ENCODE results near the gene MLEC. TPM values are rescaled to one million over a fixed set of nuclear protein-coding genes. Genes with fewer than 3 reads are reported as not detected.
"Not testable (repeated sequence)": the region's sequence is repeated elsewhere in the genome, so short reads cannot be mapped to it uniquely, and the experiment has no call there.

MLEC gene
- total RNA-seq, 1 donor from 2014 or later, result 139 TPM

DNA sequence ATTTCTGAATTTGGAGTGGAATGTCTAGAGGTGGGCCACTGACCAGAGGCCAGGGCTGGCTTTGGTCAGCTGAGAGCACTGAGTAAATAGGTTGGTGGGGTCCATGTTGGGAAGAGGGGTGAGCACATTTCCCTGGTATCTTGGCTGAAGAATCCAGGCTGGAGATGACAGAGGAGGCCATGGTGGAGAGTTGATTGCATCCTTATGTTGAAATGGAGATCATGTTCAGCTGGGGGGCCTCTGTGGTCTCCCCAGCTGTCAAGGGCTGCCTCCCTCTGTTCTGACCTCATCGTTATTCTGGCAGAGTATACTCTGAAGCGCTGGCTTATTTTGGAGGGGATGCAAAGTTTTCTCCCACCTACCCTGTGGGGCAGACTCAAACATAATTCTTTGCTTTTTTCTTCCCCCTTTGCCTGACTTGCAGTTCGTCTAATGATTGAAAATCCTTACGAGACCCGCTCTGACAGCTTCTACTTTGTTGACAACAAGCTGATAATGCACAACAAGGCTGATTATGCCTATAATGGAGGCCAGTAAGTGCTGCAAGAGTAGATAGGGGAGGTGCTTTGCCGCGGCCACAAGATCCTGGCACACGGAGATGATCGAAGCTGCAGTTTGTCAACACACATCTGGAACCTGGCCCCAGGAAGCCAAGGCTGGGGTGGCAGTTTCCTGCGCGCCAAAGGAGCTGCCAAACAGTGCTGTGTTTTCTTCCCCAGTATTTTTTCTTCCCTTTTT lies 32.7 kb downstream of the MLEC start:
- intact Hi-C loops (cut with micrococcal nuclease), result loop anchor here (10.0 kb wide), 1 partner anchor 245 kb away; no protein-coding TSS in a partner anchor

DNA sequence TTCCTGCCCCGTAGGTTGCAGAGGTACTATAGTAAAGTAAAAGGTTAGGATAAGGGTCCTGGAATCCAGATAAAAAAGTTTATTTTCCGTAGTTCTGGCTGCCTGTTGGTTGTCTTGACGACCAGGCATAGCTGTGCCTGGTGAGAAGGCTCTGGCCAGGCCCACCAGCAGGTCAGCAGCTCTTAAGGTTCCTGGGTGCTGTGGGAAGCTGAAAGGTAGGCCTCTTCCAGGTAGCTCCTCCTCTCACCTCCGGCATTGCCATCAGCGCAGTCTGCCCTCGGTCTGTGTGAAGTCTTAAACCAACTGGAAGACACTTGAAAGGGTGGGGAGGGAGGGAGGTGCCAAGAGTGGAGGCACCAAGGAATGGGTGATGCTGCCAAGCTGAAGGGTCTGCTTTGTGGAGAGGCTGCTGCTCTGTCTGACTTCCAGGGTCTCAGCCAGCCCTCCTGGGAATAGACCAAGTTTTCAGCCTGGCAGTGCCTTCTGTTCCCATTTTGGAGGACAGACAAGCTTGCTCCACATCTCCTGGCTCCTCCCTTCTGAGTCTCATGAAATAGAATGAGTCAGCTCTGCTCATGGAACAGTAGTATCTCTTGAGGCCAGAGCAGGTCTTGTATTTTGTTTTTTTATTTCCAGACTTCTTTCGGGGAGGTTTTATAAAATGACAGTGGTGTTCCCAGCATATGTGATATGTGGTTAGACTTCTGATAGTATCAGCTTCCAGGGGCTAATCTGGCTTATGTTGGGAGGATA lies 33.5 kb downstream of the MLEC start:
- intact Hi-C loops (cut with micrococcal nuclease), result loop anchor here (10.0 kb wide), 1 partner anchor 244 kb away; no protein-coding TSS in a partner anchor

DNA sequence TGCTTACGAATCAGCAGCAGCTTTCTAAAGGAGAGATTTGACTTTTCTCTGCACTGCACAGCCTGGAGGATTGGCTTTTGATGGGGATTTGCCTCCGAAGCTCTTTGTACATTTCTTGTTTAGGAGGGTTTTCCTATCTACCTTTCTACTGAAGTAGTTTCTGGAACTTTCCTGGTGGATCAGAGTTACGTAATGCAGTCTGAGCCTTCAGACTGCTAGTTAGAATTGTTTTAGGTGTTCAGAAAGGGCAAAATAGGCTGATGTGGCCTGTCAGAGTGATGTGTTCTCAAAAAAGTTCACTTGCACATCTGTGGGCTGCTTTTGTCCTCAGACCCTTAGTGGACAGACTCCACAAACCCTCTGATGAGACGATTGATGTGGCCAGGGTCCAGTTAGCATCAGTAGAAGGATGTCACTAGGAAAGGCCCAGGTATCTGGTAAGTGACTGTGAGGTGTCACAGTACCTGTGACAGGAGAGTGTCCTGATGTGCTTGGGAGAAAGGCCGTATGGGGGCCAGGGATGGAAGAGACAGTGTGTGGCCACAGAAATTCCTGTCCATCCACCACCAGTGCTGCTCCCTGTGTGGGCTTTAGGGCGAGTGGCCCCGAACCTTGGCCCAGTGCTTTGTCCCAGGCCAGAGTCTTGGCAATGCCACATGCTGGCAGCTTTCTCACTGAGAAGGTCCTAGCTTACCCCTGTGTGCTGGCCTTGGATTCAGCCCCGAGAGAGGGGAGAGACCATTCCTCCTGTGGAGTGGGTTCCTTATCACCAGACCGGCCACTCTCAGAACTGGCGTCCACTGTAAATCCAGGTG lies 34.2 kb downstream of the MLEC start:
- intact Hi-C loops (cut with micrococcal nuclease), result loop anchor here (10.0 kb wide), 1 partner anchor 244 kb away; no protein-coding TSS in a partner anchor

DNA sequence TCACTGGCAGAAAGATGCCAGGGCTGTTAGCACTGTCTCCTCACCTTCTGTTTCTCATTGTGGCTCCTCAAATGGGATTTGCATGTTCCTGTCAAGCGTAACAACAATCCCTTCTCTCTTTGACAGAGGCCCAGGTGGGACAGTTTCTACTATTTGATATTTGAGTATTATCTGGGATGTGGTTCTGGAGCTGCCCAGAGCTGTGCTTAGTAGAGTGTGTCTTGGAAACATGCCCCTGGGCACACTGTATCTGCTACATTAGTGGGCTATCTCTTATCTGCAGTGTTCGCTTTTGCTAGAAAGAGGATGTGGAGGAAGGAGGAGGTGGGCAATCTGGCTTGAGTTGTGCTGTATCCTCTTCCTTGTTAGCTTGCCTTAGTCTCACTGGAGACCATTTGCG lies 34.9 kb downstream of the MLEC start:
- intact Hi-C loops (cut with micrococcal nuclease), result loop anchor here (10.0 kb wide), 1 partner anchor 243 kb away; no protein-coding TSS in a partner anchor

DNA sequence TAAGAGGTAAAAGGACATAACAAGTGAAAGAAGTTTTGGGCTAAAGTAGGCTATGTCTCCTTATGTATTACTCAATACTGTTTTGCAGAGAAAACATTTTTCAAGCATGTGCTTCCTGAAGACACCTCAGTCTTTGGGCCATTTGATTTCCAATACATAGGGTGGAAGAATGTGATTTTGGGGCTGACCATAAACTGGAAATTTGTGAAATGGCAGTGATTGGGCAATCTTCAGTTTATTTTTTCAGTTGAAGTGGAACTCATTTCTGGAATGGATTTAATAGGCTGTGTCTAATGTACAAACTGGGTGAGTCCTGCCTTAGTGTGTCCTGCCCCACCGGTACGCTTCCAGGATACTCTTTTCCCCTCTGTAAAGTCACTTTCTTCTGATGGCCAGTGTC lies 35.8 kb downstream of the MLEC start:
- intact Hi-C loops (cut with micrococcal nuclease), result loop anchor here (10.0 kb wide), 1 partner anchor 242 kb away; no protein-coding TSS in a partner anchor

DNA sequence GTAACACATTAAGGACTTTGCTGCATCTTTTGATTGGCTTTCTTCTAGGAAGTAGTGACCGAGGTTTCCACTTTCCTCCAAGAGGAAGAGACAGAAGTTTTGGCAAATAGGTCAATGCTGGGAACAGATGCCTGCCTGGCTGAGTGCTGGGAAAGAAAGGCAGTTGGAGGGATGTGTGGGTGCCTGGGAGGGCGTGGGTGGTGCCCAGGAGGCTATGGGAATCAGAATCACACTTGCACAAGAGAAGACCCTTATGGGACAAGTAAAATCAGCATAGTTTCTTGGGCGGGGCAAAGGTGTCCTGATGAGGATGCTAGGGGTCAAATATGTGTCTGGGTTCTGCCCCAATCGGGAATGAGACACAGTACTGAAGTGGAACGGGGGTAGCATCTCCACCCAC lies 37.8 kb downstream of the MLEC start:
- intact Hi-C loops (cut with micrococcal nuclease), result loop anchor here (1.0 to 10.0 kb wide), 4 partner anchors 14 to 240 kb away; partner anchors contain the start of genes POP5 and UNC119B

DNA sequence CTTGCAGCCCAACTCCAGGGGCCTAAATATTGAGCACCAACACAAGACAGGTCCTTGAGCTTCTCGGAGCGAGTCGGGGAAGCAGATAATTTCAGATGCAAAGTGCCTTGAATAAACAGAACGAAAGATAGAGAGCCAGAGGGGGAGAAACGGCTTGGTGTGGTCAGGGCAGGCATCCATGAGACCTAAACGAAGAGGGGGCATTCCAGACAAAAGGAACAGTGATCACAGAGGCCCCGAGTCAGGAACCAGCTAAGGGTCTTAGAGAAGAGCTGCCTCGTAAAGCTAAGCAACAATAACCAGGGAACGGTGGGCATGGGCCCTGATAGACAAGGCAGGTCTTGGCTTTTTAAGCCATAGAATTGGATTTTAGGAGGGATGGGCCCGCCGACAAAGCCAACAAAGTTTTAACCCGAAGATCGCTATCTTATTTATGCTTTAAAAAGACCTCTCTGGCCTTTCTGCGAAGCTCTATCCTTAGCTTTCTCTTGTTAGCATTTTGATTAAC lies 38.3 kb downstream of the MLEC start:
- intact Hi-C loops (cut with micrococcal nuclease), result loop anchor here (1.0 to 10.0 kb wide), 4 partner anchors 14 to 240 kb away; partner anchors contain the start of genes POP5 and UNC119B

DNA sequence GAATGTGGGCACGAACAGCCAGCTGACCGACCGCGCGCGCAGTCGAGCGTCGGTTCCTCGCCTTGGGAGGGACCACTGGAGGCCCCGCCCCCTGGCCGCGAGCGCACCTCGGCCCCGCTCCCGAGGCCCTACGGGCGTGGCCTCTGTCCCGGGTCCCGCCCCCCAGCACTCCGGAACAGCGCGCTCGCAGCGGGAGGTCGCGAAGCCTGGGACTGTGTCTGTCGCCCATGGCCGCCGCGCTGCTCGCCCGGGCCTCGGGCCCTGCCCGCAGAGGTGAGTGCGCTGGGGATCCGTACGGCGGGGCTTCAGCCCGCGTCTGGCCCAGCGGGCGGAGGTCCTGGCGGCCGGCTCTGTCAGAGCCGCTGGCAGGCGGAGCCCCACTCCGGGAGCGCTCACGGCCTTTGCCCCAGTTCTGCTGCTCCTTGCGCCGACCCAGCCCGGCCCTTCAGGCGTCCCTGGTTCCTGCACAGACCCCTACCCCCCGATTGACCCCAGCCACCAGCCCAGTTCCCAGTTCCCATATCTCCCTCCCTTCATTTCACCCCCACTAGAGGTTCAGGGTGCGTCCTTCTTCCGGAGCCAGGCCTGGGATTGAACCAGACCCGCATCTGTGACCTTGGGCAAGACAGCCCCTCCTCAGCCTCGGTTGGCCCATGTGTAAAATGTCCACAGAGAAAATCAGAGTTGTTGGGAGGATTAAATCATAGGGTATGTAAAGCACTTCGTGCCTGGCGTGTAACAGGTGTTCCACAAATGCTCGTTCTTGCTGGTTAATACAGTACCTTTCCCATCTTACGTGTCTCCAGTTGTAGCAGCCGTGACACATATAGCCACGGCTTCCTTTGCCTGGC lies 38.9 kb downstream of the MLEC start, which contains the start of gene ACADS:
TSS of gene ACADS (plus strand) at position 168 of the 851 bp plus-strand sequence. CDS start at position 228, 60 bp downstream.
- intact Hi-C loops (cut with micrococcal nuclease), result loop anchor here (1.0 to 10.0 kb wide), 4 partner anchors 15 to 239 kb away; partner anchors contain the start of genes POP5 and UNC119B

DNA sequence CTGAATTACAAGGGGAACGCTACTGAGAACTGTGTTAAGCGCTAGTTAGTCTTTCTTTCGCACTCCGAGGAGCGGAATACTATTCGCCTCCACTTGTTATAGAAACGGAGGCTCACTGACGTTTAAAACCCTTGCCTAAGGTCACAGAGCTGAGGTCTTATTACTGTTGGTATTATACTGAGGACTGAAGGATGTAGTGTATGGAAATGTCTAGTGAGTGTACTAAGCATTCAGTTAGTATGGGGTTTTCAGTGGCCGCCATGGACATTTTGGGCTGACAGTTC lies 39.5 kb downstream of the MLEC start:
- intact Hi-C loops (cut with micrococcal nuclease), result loop anchor here (5.0 to 10.0 kb wide), 2 partner anchors 144 to 238 kb away; partner anchors contain the start of gene POP5

DNA sequence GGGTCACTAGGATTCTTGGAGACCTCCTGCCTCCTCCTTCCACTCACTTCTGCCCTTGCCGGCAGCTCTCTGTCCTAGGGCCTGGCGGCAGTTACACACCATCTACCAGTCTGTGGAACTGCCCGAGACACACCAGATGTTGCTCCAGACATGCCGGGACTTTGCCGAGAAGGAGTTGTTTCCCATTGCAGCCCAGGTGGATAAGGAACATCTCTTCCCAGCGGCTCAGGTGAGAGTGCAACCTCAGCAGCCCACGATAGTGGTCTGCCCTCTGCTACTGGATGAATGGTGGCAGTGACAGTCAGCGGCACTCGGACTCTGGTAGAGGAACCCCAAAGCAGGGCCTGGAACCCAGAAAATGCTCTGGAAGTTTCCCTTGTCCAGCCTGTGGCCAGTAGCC lies 40.0 kb downstream of the MLEC start:
- intact Hi-C loops (cut with micrococcal nuclease), result loop anchor here (5.0 to 10.0 kb wide), 2 partner anchors 145 to 238 kb away; partner anchors contain the start of gene POP5

DNA sequence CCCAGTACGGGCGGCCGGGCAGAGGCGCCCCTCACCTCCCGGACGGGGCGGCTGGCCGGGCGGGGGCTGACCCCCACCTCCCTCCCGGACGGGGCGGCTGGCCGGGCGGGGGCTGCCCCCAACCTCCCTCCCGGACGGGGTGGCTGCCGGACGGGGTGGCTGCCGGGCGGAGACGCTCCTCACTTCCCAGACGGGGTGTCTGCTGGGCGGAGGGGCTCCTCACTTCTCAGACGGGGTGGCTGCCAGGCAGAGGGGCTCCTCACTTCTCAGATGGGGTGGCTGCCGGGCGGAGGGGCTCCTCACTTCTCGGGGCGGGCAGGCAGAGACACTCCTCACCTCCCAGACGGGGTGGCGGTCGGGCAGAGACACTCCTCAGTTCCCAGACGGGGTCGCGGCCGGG lies 45.2 kb downstream of the MLEC start:
- intact Hi-C loops (cut with micrococcal nuclease), result not testable (repeated sequence)

DNA sequence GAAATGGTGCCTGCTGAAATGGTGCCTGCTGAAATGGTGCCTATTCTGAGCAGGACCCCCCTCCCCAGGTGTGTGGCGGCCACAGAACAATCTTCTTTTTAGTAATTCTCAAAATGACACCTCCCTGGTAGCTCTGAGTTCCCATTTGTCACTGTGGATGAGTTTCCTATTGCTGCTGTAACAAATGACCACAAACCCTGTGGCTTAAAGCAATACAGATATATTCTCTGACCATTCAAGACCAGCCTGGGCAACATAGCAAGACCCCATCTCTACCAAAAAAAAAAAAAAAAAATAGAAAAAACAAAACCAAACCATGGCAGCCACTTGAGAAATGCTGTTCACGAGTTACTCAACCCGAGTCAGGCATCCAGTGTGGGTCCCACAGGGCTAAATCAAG lies 46.6 kb downstream of the MLEC start:
- intact Hi-C loops (cut with micrococcal nuclease), result no loop called here

DNA sequence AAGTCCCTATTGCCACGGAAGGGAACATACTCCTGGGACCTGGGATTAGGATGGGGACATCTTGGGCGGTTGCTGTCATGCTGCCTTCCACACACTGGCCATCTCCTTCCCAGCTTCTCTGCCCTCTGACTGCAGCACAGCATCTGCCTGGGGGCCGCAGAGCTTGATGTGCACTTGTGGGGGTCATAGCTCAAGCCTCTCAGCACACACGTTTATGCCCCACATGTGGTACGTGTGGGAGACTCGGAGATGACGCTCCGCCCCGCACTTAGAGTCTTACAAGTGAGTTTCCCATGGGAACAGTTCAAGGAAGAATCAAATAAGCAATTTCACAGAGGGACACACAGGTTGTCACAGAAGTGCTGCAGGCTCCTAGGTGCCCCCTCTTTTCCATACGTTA lies 47.3 kb downstream of the MLEC start:
- intact Hi-C loops (cut with micrococcal nuclease), result no loop called here

DNA sequence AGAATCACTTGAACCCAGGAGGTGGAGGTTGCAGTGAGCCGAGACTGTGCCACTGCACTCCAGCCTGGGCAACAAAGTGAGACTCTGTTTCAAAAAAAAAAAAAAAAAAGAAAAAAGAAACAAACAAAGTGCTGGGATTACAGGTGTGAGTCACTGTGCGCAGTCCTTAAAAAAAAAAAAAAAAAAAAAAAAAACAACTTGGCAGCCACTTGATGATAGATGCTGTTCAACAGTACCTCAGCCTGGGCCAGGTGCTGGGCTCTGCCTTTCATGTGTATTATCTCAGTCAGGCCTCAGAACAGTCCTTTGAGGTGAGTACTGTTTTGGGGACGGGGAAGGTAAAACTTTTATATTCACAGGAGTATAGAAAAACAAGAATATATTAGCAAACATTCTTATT lies 48.2 kb downstream of the MLEC start:
- intact Hi-C loops (cut with micrococcal nuclease), result no loop called here

DNA sequence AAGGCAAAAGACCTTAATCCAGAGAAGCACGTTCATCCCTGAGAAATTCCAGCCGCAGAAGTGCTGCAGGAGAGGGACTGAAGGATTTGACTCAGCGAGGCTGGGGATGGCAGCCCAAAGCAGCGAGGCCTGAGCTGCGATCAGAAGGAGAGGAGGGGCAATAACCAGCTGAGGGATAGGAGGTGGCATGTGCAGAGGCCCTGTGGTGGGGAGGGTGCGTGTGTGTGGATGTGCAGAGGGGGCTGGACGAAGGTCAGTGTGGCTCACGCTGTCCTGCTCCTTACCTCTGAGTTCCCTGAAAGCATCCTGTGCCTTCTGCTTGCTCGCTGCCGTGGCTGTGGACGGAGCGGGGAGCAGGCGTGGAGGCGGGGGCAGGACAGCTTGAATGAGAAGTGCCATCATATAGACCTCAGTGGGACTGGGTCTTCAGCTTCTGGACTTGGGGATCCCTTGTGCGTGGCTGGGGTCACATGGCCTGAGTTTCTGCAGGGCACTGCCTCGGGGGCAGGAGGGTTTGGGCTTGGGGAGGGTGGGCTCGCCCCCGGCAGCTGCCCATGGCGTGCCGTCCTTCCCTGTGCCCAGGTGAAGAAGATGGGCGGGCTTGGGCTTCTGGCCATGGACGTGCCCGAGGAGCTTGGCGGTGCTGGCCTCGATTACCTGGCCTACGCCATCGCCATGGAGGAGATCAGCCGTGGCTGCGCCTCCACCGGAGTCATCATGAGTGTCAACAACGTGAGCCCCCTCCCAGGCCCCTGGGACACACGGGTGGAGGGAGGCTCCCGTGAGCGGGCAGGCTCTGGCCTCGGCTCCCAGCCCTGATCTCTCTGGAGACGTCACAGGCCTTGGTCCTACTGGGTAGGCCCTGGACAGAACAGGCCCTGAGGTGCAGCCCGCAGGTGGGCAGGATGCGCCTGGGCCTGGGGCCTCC lies 49.7 kb downstream of the MLEC start:
- intact Hi-C loops (cut with micrococcal nuclease), result no loop called here

DNA sequence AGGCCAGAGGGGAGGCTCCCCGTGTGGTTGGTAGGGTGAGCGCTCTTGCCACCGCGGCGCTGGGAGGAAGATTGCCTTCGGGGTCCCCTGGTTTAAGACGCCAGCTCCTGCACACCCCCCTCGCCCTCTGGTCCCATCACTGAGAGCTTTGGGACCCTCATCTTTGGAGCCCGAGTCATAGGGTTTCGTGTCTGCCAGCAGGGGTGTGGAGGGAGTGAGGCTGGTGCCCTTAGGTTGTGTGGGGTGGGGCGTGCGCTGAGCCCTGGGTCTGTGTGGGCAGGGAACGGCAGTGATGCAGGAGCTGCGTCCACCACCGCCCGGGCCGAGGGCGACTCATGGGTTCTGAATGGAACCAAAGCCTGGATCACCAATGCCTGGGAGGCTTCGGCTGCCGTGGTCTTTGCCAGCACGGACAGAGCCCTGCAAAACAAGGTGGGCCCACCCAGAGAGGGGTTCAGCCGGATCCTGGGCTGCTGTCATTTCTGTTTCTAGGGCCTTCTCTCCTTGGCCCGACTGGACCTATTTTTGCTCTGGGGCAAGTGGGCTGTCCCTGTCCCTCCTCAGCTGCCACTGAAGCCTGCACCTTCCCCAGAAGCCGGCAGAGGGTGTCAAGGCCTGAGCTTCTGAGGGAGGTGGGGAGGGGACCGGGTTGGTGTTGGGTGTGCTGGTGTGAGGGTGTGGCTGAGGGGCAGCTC lies 50.8 kb downstream of the MLEC start:
- intact Hi-C loops (cut with micrococcal nuclease), result no loop called here

DNA sequence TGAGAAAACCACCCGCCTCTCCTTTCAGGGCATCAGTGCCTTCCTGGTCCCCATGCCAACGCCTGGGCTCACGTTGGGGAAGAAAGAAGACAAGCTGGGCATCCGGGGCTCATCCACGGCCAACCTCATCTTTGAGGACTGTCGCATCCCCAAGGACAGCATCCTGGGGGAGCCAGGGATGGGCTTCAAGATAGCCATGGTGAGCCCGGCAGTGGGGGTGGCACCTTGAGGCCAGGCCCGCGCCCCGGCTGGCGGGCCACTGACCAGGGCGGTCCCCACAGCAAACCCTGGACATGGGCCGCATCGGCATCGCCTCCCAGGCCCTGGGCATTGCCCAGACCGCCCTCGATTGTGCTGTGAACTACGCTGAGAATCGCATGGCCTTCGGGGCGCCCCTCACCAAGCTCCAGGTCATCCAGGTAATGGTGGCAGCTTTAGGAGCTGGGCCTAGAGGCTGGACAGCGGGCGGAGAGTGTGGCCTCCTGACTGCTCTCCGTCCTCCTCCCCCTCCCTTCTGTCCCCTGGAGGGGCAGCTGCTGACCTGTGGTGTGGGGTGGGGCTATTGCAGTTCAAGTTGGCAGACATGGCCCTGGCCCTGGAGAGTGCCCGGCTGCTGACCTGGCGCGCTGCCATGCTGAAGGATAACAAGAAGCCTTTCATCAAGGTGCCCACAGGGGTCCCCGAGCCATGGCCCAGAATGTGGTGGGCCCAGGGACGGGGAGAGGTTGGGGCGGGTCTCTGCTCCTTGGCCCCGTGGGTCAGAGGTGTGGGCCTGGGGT lies 51.5 kb downstream of the MLEC start:
- intact Hi-C loops (cut with micrococcal nuclease), result no loop called here

Data from T-helper 2 cell treated with Interferon-gamma antibody and Interleukin-4, amounts not matched to agents 100 ng/mL and 5 ng/mL, for 36 hours (primary cell).